HCT116 (cell line): ENCODE results near the gene PRAMEF12. TPM values are rescaled to one million over a fixed set of nuclear protein-coding genes. Genes with fewer than 3 reads are reported as not detected.
"Not testable (repeated sequence)": the region's sequence is repeated elsewhere in the genome, so short reads cannot be mapped to it uniquely, and the experiment has no call there.

ENCODE experiments used
- ATAC-seq: fragments of 200-7000 bp; cut with Tn5 transposase; 2 replicates; pipeline ENCODE4 v1.9.1; 2020; ENCODE audit warnings: mild to moderate bottlenecking, moderate library complexity
- BruUV-seq: library from RNA; stranded (reverse); fragments of 400-500 nt; replicated peaks from 2 replicates; lab custom pipeline; 2021; lab: Mats Ljungman, UMichigan
- CTCF ChIA-PET: fragments of 300-600 bp; sonication (Branson Sonifier 250); formaldehyde crosslinking; loops from one replicate; lab custom pipeline; 2021; ENCODE audit warnings: antibody characterized with exemption; lab: Charles Lee
- POLR2A ChIA-PET: fragments of 300-600, 350-600 bp; sonication (Branson Sonifier 250); formaldehyde crosslinking; loops from one replicate; lab custom pipeline; 2021; ENCODE audit warnings: antibody characterized with exemption; lab: Charles Lee
- RAD21 ChIA-PET, 2 experiments: fragments of 300-600 bp; sonication (Branson Sonifier 250); formaldehyde crosslinking; loops; one replicate each; lab custom pipeline; 2023; ENCODE audit warnings: low total read pairs in 2 of 2; ENCODE audit not compliant: uncharacterized antibody in 2 of 2, unreplicated experiment in 2 of 2, low non-redundant PET in 1 of 2; lab: Charles Lee
- DNase-seq: peaks from one replicate; pipeline ENCODE4 v3.0.0-alpha.2; 2010; ENCODE audit warnings: low read depth, low spot score
- H2AFZ ChIP-seq: fragments of 200-600 bp; shearing (Covaris generic), sonication (generic); 2 replicates; pipeline ENCODE4 v1.6.1; 2017; ENCODE audit warnings: low read depth, mixed run types, mixed read lengths, antibody characterized with exemption, low read length; ENCODE audit not compliant: poor library complexity, severe bottlenecking
- H3K27ac ChIP-seq: 2 replicates; pipeline ENCODE4 v1.5.1; 2012; ENCODE audit warnings: low read depth, low read length
- H3K27me3 ChIP-seq: fragments of 200-600 bp; sonication (generic); 2 replicates; pipeline ENCODE4 v1.6.1; 2016; ENCODE audit warnings: mixed run types, low read length, mixed read lengths; ENCODE audit not compliant: insufficient read depth
- H3K36me3 ChIP-seq, 2 experiments: fragments of 200-500 bp in 1 of 2; fragments of 200-600 bp in 1 of 2; sonication (Bioruptor generic) in 1 of 2; sonication (generic) in 1 of 2; 2 replicates each; pipeline versions ENCODE4 v1.5.1 to v1.6.1; 2014 to 2016; ENCODE audit warnings: low read length in 2 of 2, inconsistent platforms in 1 of 2, mixed read lengths in 1 of 2, mixed run types in 1 of 2; ENCODE audit not compliant: insufficient read depth in 2 of 2, control insufficient read depth in 1 of 2
- H3K4me1 ChIP-seq, 2 experiments: fragments of 200-600 bp in 1 of 2; sonication (generic) in 1 of 2; 2 replicates each; pipeline versions ENCODE4 v1.5.1 to v1.6.1; 2012 to 2017; ENCODE audit warnings: low read length in 2 of 2, inconsistent platforms in 1 of 2, mild to moderate bottlenecking in 1 of 2, mixed read lengths in 1 of 2, mixed run types in 1 of 2, moderate library complexity in 1 of 2; ENCODE audit not compliant: insufficient read depth in 2 of 2, control insufficient read depth in 1 of 2
- H3K4me2 ChIP-seq: fragments of 200-600 bp; sonication (generic); 2 replicates; pipeline ENCODE4 v1.6.1; 2017; ENCODE audit warnings: mixed run types, low read length, mixed read lengths
- H3K4me3 ChIP-seq, 2 experiments: fragments of 200-600 bp in 1 of 2; sonication (generic) in 1 of 2; replicated peaks in 1 of 2; 2 replicates each; pipeline ENCODE4 v1.5.1; 2011 to 2016; ENCODE audit warnings: low read length in 2 of 2, control low read depth in 1 of 2, low read depth in 1 of 2, mild to moderate bottlenecking in 1 of 2, mixed read lengths in 1 of 2, mixed run types in 1 of 2
- H3K79me2 ChIP-seq: fragments of 200-600 bp; sonication (generic); 2 replicates; pipeline ENCODE4 v1.6.1; 2017; ENCODE audit warnings: mild to moderate bottlenecking, mixed run types, low read length, moderate library complexity, mixed read lengths; ENCODE audit not compliant: insufficient read depth
- H3K9ac ChIP-seq: fragments of 200-600 bp; sonication (generic); 2 replicates; pipeline ENCODE4 v1.6.1; 2016; ENCODE audit warnings: low read length, mixed read lengths
- H3K9me2 ChIP-seq: fragments of 200-600 bp; sonication (generic), shearing (Covaris generic); 2 replicates; pipeline ENCODE4 v1.6.1; 2017; ENCODE audit warnings: mixed run types, mild to moderate bottlenecking, moderate library complexity; ENCODE audit not compliant: insufficient read depth
- H3K9me3 ChIP-seq, 2 experiments: fragments of 200-500 bp in 1 of 2; fragments of 200-600 bp in 1 of 2; sonication (Bioruptor generic) in 1 of 2; sonication (generic) in 1 of 2; 2 replicates each; pipeline ENCODE4 v1.6.1; 2014 to 2017; ENCODE audit warnings: low read length in 2 of 2, mixed read lengths in 2 of 2, inconsistent platforms in 1 of 2, low read depth in 1 of 2, mild to moderate bottlenecking in 1 of 2, mixed run types in 1 of 2, moderate library complexity in 1 of 2; ENCODE audit not compliant: control insufficient read depth in 1 of 2, insufficient read depth in 1 of 2
- H4K20me1 ChIP-seq: fragments of 200-600 bp; sonication (generic), shearing (Covaris generic); 2 replicates; pipeline ENCODE4 v1.6.1; 2017; ENCODE audit warnings: mixed run types, mild to moderate bottlenecking, moderate library complexity; ENCODE audit not compliant: insufficient read depth
- RAD21 ChIP-seq: IDR thresholded peaks from 2 replicates; pipeline ENCODE4 v1.6.1; 2012; ENCODE audit warnings: low read depth, mild to moderate bottlenecking
- intact Hi-C: fragments of 100-400 bp; cut with micrococcal nuclease; formaldehyde crosslinking; loops from 2 replicates; pipeline ENCODE4 v1.10.0; 2022
- total RNA-seq: library from RNA; stranded (reverse); gene quantifications from one replicate; pipeline ENCODE4 v1.2.1, GENCODE V29; 2021; ENCODE audit not compliant: unreplicated experiment
- TF ChIP-seq, protein P1 (sequence below), 3 experiments: fragments of 200-600 bp in 1 of 3; sonication (generic) in 1 of 3; IDR thresholded peaks in 2 of 3; conservative IDR thresholded peaks in 1 of 3; 2 replicates each; pipeline ENCODE4 v1.5.1; 2012 to 2017; ENCODE audit warnings: low read depth in 2 of 3, low read length in 2 of 3, antibody characterized with exemption in 1 of 3, borderline replicate concordance in 1 of 3, control low read depth in 1 of 3, mild to moderate bottlenecking in 1 of 3, mixed read lengths in 1 of 3, mixed run types in 1 of 3, moderate library complexity in 1 of 3; ENCODE audit not compliant: insufficient read depth in 1 of 3

The PRAMEF12 gene
- total RNA-seq, 1 experiment from 2014 or later: not detected

DNA sequence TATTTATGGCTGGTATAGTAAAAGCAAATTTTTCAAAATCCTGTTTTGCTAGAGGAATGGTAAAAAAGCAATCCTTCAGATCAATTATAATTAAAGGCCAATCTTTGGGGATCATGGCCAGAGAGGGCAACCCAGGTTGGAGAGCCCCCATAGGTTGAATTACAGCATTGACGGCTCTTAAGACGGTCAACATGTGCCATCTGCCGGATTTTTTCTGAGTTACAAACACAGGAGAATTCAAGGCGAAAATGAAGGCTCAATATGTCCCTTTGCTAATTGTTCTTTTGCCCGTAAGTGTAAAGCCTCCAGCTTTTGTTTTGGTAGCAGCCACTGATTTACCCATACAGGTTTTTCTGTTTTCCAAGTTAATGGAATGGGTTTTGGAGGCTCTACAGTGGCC lies 8.0 kb downstream of the PRAMEF12 start:
- H3K27ac ChIP-seq, intact Hi-C loops, H3K4me1 ChIP-seq, DNase-seq, BruUV-seq, H3K9me2 ChIP-seq, ATAC-seq, POLR2A ChIA-PET, H3K9ac ChIP-seq, RAD21 ChIA-PET, CTCF ChIA-PET, H3K36me3 ChIP-seq, H3K4me2 ChIP-seq, H3K27me3 ChIP-seq, H3K4me3 ChIP-seq, H4K20me1 ChIP-seq, H3K9me3 ChIP-seq, H2AFZ ChIP-seq, H3K79me2 ChIP-seq: not testable (repeated sequence)
- peak; percentile 15; the same call in 1 of the 2 replicates for TF ChIP-seq RAD21

DNA sequence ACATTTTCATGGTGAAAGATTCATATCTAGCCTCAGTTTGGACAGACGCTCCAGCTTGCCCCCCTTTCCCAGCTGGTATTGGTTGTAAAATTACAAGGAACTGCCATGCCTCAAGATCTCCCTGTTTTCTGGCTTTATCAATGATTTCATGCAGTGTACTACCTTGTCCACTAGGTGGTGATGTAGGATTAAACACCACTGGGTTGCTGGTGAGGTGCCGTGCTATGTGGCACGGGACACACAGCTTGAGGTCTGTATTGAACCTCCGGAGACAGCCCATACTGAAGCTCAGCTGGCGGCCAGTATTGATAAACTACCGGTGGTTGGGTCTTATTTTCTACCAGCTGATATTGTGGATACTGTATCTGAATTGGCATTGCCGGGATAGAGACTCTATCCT lies 10.2 kb downstream of the PRAMEF12 start:
- H3K36me3 ChIP-seq, CTCF ChIA-PET, H3K4me3 ChIP-seq, H3K27me3 ChIP-seq, H3K4me1 ChIP-seq, BruUV-seq, H3K9ac ChIP-seq, H3K79me2 ChIP-seq, POLR2A ChIA-PET, H2AFZ ChIP-seq, intact Hi-C loops, H3K9me2 ChIP-seq, RAD21 ChIA-PET, H3K27ac ChIP-seq, H3K9me3 ChIP-seq, H3K4me2 ChIP-seq, H4K20me1 ChIP-seq: not testable (repeated sequence)
- TF ChIP-seq, protein P1, sequence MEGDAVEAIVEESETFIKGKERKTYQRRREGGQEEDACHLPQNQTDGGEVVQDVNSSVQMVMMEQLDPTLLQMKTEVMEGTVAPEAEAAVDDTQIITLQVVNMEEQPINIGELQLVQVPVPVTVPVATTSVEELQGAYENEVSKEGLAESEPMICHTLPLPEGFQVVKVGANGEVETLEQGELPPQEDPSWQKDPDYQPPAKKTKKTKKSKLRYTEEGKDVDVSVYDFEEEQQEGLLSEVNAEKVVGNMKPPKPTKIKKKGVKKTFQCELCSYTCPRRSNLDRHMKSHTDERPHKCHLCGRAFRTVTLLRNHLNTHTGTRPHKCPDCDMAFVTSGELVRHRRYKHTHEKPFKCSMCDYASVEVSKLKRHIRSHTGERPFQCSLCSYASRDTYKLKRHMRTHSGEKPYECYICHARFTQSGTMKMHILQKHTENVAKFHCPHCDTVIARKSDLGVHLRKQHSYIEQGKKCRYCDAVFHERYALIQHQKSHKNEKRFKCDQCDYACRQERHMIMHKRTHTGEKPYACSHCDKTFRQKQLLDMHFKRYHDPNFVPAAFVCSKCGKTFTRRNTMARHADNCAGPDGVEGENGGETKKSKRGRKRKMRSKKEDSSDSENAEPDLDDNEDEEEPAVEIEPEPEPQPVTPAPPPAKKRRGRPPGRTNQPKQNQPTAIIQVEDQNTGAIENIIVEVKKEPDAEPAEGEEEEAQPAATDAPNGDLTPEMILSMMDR (IDR thresholded peaks at IDR 0.05 in 2 of 3, conservative IDR thresholded peaks at IDR 0.05 in 1 of 3; ENCODE audit: borderline replicate concordance in 1 of 3, insufficient read depth in 1 of 3, low read depth in 2 of 3, low read length in 2 of 3): peak in 2 of 3 experiments; percentile 19 to 34; a peak in 2 of 6 replicates
- peak; percentile 67 for TF ChIP-seq RAD21
- DNase-seq (peak; percentile 36), ATAC-seq (peak; percentile 79)
